22Rv1 (cell line): Measurements from ENCODE around the gene TPST2.

ENCODE experiments used
- CTCF ChIP-seq: fragments of 450-650 bp; IDR thresholded peaks from 2 replicates; pipeline ENCODE4 v1.5.1; 2017; ENCODE audit warnings: mild to moderate bottlenecking
- ZFX ChIP-seq: fragments of 450-650 bp; IDR thresholded peaks from 2 replicates; pipeline ENCODE4 v1.6.1; 2017; ENCODE audit warnings: antibody characterized with exemption, borderline replicate concordance

- no peak for TF ChIP-seq CTCF
- no peak for TF ChIP-seq ZFX
Measured at GRCh38 chr22:26634189-26634588, 44.3 kb upstream of the TPST2 start.
